Neural crest cell (in vitro differentiated cells): ENCODE data around the gene FBXO41. TPM values are rescaled to one million over a fixed set of nuclear protein-coding genes. Genes with fewer than 3 reads are reported as not detected.

ENCODE experiments used
- DNase-seq: peaks from one replicate; pipeline ENCODE4 v3.0.0; 2021; ENCODE audit warnings: low read depth, mixed read lengths, low spot score
- H3K27ac Mint-ChIP-seq: one replicate; pipeline ENCODE4 v1.8.0; 2021; ENCODE audit warnings: mild to moderate bottlenecking, mixed read lengths; ENCODE audit not compliant: unreplicated experiment
- H3K27me3 Mint-ChIP-seq: 2 replicates; pipeline ENCODE4 v1.8.0; 2021; ENCODE audit warnings: low read depth, mild to moderate bottlenecking, mixed read lengths
- H3K36me3 Mint-ChIP-seq: 2 replicates; pipeline ENCODE4 v1.8.0; 2021; ENCODE audit warnings: low read depth, mild to moderate bottlenecking, mixed read lengths
- H3K4me1 Mint-ChIP-seq: 2 replicates; pipeline ENCODE4 v1.8.0; 2021; ENCODE audit warnings: mixed read lengths
- H3K4me3 Mint-ChIP-seq: one replicate; pipeline ENCODE4 v1.8.0; 2021; ENCODE audit warnings: mild to moderate bottlenecking, mixed read lengths
- H3K9me3 Mint-ChIP-seq: 2 replicates; pipeline ENCODE4 v1.8.0; 2021; ENCODE audit warnings: mixed read lengths
- total RNA-seq: library from RNA; stranded (reverse); gene quantifications from 2 replicates; pipeline ENCODE4 v1.2.1, GENCODE V29; 2021
- TF ChIP-seq, protein P1 (sequence below): fragments of 200-600 bp; sonication (generic); conservative IDR thresholded peaks from 2 replicates; pipeline ENCODE4 v1.5.0; 2021; ENCODE audit warnings: antibody characterized with exemption, mild to moderate bottlenecking

Gene FBXO41
- total RNA-seq, 1 donor from 2014 or later = 4.5 TPM

DNA sequence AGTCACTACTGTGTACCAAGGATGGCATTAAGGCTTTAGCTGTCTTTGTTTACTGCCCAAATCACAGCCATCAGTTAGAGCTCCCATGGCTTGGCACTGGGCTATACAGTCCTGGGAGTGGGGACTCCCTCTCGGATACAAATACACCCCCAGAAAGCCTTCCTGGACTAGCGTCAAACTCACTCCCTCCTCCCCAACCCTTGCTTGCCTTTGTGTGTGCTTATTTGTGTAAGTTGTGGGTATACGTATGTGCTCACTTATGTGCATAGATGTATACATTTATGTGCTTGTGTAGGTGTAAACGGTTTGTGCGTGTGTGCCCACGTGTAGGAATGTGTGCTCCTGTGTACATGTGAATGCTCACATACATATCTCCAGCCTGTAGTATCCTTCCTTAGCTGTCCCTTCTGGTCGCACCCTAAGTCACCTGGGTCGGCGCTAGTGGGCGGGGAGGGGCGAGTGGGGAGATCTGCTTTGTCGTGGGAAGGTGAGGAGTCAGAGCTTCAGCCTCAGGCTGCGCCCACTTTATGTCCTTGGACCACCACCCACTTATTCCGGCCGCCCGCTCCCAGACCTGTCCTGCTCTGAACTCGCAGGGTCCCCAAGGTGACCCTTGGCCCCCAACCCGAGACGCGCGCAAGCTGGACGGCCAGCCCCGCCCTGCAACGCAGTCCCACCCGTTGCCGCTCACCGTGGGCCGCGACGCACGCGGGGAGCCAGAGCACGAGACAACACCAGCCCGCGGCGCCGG lies 51.7 kb downstream of the FBXO41 start:
- TF ChIP-seq, protein P1, sequence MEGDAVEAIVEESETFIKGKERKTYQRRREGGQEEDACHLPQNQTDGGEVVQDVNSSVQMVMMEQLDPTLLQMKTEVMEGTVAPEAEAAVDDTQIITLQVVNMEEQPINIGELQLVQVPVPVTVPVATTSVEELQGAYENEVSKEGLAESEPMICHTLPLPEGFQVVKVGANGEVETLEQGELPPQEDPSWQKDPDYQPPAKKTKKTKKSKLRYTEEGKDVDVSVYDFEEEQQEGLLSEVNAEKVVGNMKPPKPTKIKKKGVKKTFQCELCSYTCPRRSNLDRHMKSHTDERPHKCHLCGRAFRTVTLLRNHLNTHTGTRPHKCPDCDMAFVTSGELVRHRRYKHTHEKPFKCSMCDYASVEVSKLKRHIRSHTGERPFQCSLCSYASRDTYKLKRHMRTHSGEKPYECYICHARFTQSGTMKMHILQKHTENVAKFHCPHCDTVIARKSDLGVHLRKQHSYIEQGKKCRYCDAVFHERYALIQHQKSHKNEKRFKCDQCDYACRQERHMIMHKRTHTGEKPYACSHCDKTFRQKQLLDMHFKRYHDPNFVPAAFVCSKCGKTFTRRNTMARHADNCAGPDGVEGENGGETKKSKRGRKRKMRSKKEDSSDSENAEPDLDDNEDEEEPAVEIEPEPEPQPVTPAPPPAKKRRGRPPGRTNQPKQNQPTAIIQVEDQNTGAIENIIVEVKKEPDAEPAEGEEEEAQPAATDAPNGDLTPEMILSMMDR = no peak
- peak overlapping the region; percentile 99 for H3K4me3 Mint-ChIP-seq
- no peak for DNase-seq
- no peaks in the 10 kb centered on the region for H3K9me3 Mint-ChIP-seq
- no peak overlapping the region for H3K27ac Mint-ChIP-seq
- H3K4me1 Mint-ChIP-seq = peaks cover 33% of the 10 kb centered on the region
- H3K36me3 Mint-ChIP-seq = no peaks in the 10 kb centered on the region
- no peaks in the 10 kb centered on the region for H3K27me3 Mint-ChIP-seq

DNA sequence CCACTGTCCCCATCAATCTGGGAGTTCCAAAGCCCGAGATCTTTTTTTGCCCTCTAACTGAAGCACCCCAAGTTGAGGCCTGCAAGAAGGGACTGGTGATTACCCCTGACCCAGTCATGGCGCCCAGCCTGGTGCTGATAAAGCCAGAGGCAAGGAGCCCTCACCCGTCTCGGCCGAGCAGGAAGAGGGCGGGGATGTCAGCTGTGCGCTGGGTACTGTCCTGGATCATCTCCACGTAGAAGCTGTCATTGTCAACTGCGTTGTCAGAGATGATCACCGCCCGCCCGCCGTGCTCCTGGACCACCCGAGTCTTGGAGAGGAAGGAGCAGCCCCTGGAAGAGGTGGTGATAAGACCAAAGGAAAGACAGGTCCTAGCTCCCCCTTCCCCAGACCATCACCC lies 55.6 kb downstream of the FBXO41 start:
- no peak for DNase-seq
- H3K27me3 Mint-ChIP-seq = no peaks in the 10 kb centered on the region
- no peaks in the 10 kb centered on the region for H3K9me3 Mint-ChIP-seq
- H3K4me1 Mint-ChIP-seq = peaks cover 9% of the 10 kb centered on the region
- TF ChIP-seq, protein P1 = no peak
- H3K36me3 Mint-ChIP-seq = no peaks in the 10 kb centered on the region
- peak overlapping the region; percentile 38 for H3K4me3 Mint-ChIP-seq
- no peak overlapping the region for H3K27ac Mint-ChIP-seq

DNA sequence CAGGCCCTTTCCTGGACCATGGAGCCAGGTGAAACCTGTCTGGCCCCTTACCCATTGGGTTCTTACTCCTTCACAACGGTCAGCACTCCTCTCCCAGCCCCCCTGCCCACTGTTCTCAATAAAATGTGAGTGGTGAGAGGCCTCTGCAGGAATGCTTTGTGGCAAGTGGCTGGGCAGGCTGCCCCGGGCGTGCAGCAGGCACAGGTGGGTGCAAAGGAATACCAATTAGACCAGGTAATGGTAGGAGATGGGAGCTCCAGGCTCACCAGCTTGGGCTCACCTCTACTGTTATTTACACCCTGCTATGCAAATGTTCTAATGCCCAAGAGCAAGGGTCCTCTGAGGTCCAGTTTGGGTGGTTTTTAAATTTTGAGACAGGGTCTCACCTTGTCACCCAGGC lies 57.2 kb downstream of the FBXO41 start:
- no peak overlapping the region for H3K27ac Mint-ChIP-seq
- H3K36me3 Mint-ChIP-seq = no peaks in the 10 kb centered on the region
- H3K27me3 Mint-ChIP-seq = no peaks in the 10 kb centered on the region
- no peak for DNase-seq
- H3K4me3 Mint-ChIP-seq = no peak overlapping the region
- no peaks in the 10 kb centered on the region for H3K4me1 Mint-ChIP-seq
- no peaks in the 10 kb centered on the region for H3K9me3 Mint-ChIP-seq
- TF ChIP-seq, protein P1 = no peak

DNA sequence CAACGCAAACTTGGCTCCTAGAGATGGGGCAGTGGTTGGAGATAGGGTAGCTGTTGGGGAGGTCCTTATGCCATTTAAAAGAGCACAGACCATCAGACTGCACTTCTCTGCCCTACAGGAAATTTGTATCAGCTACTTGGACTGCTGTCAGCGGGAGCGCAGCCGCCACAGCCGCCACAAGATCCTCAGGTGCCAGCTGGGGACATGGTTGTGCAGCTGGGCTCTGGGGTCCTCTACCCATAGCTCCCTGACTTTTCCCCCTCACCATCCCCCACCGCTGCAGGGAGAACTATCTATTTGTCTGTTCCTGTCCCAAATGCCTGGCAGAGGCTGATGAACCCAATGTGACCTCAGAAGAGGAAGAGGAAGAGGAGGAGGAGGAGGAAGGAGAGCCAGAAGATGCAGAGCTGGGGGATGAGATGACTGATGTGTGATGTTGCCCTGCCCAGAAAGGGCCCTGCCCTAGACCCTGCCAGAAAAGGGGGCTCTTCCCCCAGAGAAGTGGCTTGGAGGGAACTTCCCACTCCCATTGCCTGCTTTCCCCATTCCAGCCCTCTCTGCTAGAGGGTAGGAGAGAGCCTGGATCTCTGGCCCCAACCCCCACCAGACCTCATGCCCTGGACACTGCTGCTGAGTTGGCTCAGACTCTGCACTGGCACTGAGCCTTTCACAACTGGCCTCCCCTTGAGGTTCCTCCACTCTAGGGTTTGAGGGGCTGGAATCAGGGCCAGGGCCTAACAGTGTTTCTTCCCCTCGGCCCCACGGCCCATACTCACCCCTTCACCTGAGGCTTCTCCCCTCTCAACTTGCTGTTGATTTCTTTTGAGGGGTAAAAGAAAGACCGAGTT lies 58.5 kb downstream of the FBXO41 start:
- H3K27me3 Mint-ChIP-seq = no peaks in the 10 kb centered on the region
- H3K4me1 Mint-ChIP-seq = no peaks in the 10 kb centered on the region
- H3K27ac Mint-ChIP-seq = no peak overlapping the region
- H3K36me3 Mint-ChIP-seq = no peaks in the 10 kb centered on the region
- H3K4me3 Mint-ChIP-seq = no peak overlapping the region
- no peaks in the 10 kb centered on the region for H3K9me3 Mint-ChIP-seq
- TF ChIP-seq, protein P1 = no peak
- DNase-seq = no peak

DNA sequence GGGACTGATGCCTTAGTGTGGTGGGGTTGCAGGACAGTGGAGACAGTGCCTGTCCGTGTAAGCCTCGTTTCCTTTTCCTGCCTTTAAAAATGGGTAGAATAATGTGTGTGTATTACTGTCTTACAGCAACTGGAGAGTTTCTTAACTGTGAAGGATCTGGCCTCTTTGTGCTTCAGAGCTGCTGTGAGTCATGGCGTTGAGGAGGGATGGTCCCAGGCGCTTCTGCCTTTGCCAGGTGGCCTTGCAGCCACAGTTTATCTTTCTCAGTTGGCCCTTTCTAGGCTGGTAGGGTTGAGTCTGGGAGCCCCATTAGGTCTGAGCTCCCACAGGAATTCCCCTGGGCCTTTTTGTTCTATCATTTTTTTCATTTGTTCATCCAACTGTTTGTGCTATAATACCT lies 60.5 kb downstream of the FBXO41 start:
- no peaks in the 10 kb centered on the region for H3K9me3 Mint-ChIP-seq
- H3K27ac Mint-ChIP-seq = no peak overlapping the region
- no peaks in the 10 kb centered on the region for H3K27me3 Mint-ChIP-seq
- no peaks in the 10 kb centered on the region for H3K36me3 Mint-ChIP-seq
- DNase-seq = no peak
- H3K4me3 Mint-ChIP-seq = no peak overlapping the region
- H3K4me1 Mint-ChIP-seq = no peaks in the 10 kb centered on the region
- TF ChIP-seq, protein P1 = no peak
